HepG2 (cell line): ENCODE data around the gene C11orf65. TPM values are rescaled to one million over a fixed set of nuclear protein-coding genes. Genes with fewer than 3 reads are reported as not detected.

Experiments used
- AGO1 ChIP-seq: fragments of 200-400 bp; formaldehyde crosslinking; IDR thresholded peaks from 2 replicates; pipeline ENCODE4 v1.6.1; 2017; ENCODE audit warnings: mild to moderate bottlenecking, low read depth, low read length, moderate library complexity; ENCODE audit not compliant: poor library complexity, severe bottlenecking
- FUBP1 ChIP-seq: sonication (generic); formaldehyde crosslinking; IDR thresholded peaks from 2 replicates; pipeline ENCODE4 v1.5.1; 2020; ENCODE audit warnings: missing genetic modification reagents, mild to moderate bottlenecking, borderline replicate concordance
- MED13 ChIP-seq: sonication (generic); formaldehyde crosslinking; IDR thresholded peaks from 2 replicates; pipeline ENCODE4 v1.5.0; 2020; ENCODE audit warnings: missing genetic modification reagents
- MXI1 ChIP-seq: IDR thresholded peaks from 3 replicates; pipeline ENCODE4 v1.6.1; 2012; ENCODE audit warnings: low read depth, low read length, inconsistent platforms, borderline replicate concordance
- NCOR1 ChIP-seq: fragments of 200-600 bp; sonication (generic); IDR thresholded peaks from 2 replicates; pipeline ENCODE4 v1.7.0; 2017; ENCODE audit warnings: antibody characterized with exemption, low read length, borderline replicate concordance
- NFAT5 ChIP-seq: sonication (generic); formaldehyde crosslinking; IDR thresholded peaks from 2 replicates; pipeline ENCODE4 v1.4.0; 2020; ENCODE audit warnings: missing genetic modification reagents
- RELA ChIP-seq: sonication (generic); formaldehyde crosslinking; IDR thresholded peaks from 2 replicates; pipeline ENCODE4 v1.4.0; 2020; ENCODE audit warnings: missing genetic modification reagents
- SP5 ChIP-seq: IDR thresholded peaks from 2 replicates; pipeline ENCODE4 v1.6.1; 2016; ENCODE audit warnings: low read depth, borderline replicate concordance
- U2AF1 ChIP-seq: fragments of 200-400 bp; formaldehyde crosslinking; optimal IDR thresholded peaks from 2 replicates; pipeline ENCODE3; 2017; ENCODE audit warnings: mild to moderate bottlenecking, low read depth, low read length
- ZNF550 ChIP-seq: sonication (generic); formaldehyde crosslinking; IDR thresholded peaks from 2 replicates; pipeline ENCODE4 v1.4.0; 2020; ENCODE audit warnings: mild to moderate bottlenecking, missing genetic modification reagents, borderline replicate concordance
- polyA plus RNA-seq, 8 experiments: library from polyadenylated mRNA; depleted of rRNA in 3 of 8; stranded (reverse) in 7 of 8; unstranded in 1 of 8; fragments of >200 nt; fragmentation: Illumina TruSeq in 4 of 8; extraction: Trizol in 4 of 8; gene quantifications; 2 replicates each; pipeline versions ENCODE4 v1.2.1 to v1.2.3, GENCODE V29; 2011 to 2016; ENCODE audit warnings: low read depth in 4 of 8, missing spikeins in 1 of 8, mixed read lengths in 1 of 8; ENCODE audit not compliant: insufficient read depth in 1 of 8
- total RNA-seq, 5 experiments: library from RNA; depleted of rRNA; stranded (reverse); fragments of >200 nt; fragmentation: Illumina TruSeq; extraction: Trizol; gene quantifications; 2 replicates each; pipeline ENCODE4 v1.2.3, GENCODE V29; 2016; ENCODE audit warnings: low read depth in 1 of 5

C11orf65 gene
- total and polyA plus RNA-seq, 2 of the 13 experiments (the other 11 are each of a cell fraction or from before 2014, with no cell fraction given), result 0.38 to 0.42 TPM

GRCh38 chr11:108370990-108371389 is 96.3 kb downstream of the C11orf65 start (continued):
- TF ChIP-seq MXI1, result no peak
- no peak for TF ChIP-seq U2AF1
- no peak for TF ChIP-seq MED13 (CRISPR knock-in tag)
- no peak for TF ChIP-seq NCOR1
- TF ChIP-seq NFAT5 (CRISPR knock-in tag), result no peak
- no peak for TF ChIP-seq RELA (CRISPR knock-in tag)
- no peak for TF ChIP-seq AGO1
- TF ChIP-seq FUBP1, result no peak
- TF ChIP-seq SP5 (CRISPR knock-in tag), result no peak
- TF ChIP-seq ZNF550 (CRISPR knock-in tag), result no peak
